SK-N-SH (cell line): ENCODE measurements around the gene PSMF1. TPM values are rescaled to one million over a fixed set of nuclear protein-coding genes. Genes with fewer than 3 reads are reported as not detected.

Source experiments
- CTCF ChIA-PET: fragments of 300-600, 350-600 bp; formaldehyde crosslinking; extraction: SDS; loops from one replicate; lab custom pipeline; 2021; lab: Yijun Ruan, JAX
- POLR2A ChIA-PET: fragments of 350-600 bp; sonication (Branson Sonifier 250); formaldehyde crosslinking; extraction: SDS; loops from one replicate; lab custom pipeline; 2020; ENCODE audit warnings: antibody characterized with exemption, inconsistent platforms; lab: Yijun Ruan, JAX
- DNase-seq: peaks from one replicate; pipeline ENCODE4 v3.0.0; 2012
- H2AFZ ChIP-seq: fragments of 200-600 bp; sonication (generic); 2 replicates; pipeline ENCODE4 v1.8.1; 2016; ENCODE audit warnings: antibody characterized with exemption, mild to moderate bottlenecking, low read depth
- H3F3A ChIP-seq: fragments of 200-600 bp; sonication (generic); replicated peaks from 2 replicates; pipeline ENCODE3; 2016; ENCODE audit warnings: antibody characterized with exemption, mild to moderate bottlenecking; ENCODE audit not compliant: insufficient read depth
- H3K27ac ChIP-seq, 2 experiments: fragments of 200-500 bp in 1 of 2; fragments of 200-600 bp in 1 of 2; sonication (Bioruptor generic) in 1 of 2; sonication (generic), shearing (Covaris generic) in 1 of 2; 2 replicates each; pipeline versions ENCODE4 v1.5.1 to v1.6.1; 2014 to 2016; ENCODE audit warnings: low read depth in 2 of 2, inconsistent platforms in 1 of 2, low read length in 1 of 2, mild to moderate bottlenecking in 1 of 2, mixed read lengths in 1 of 2
- H3K27me3 ChIP-seq: fragments of 200-600 bp; sonication (generic), shearing (Covaris generic); 2 replicates; pipeline ENCODE4 v1.6.1; 2016; ENCODE audit warnings: mixed run types; ENCODE audit not compliant: insufficient read depth
- H3K36me3 ChIP-seq, 2 experiments: fragments of 200-500 bp in 1 of 2; fragments of 200-600 bp in 1 of 2; sonication (Bioruptor generic) in 1 of 2; sonication (generic) in 1 of 2; replicated peaks in 1 of 2; 2 replicates each; pipeline versions ENCODE3 to v1.5.1; 2014 to 2016; ENCODE audit warnings: low read length in 1 of 2, mild to moderate bottlenecking in 1 of 2; ENCODE audit not compliant: insufficient read depth in 2 of 2, control insufficient read depth in 1 of 2
- H3K4me1 ChIP-seq, 2 experiments: fragments of 200-500 bp in 1 of 2; fragments of 200-600 bp in 1 of 2; sonication (Bioruptor generic) in 1 of 2; sonication (generic), shearing (Covaris generic) in 1 of 2; 2 replicates each; pipeline versions ENCODE4 v1.5.1 to v1.6.1; 2014 to 2016; ENCODE audit warnings: low read depth in 1 of 2, low read length in 1 of 2, mixed run types in 1 of 2; ENCODE audit not compliant: insufficient read depth in 2 of 2, control insufficient read depth in 1 of 2
- H3K4me2 ChIP-seq: fragments of 200-600 bp; sonication (generic), shearing (Covaris generic); 2 replicates; pipeline ENCODE4 v1.6.1; 2017; ENCODE audit warnings: mixed run types
- H3K4me3 ChIP-seq, 2 experiments: fragments of 200-500 bp in 1 of 2; fragments of 200-600 bp in 1 of 2; sonication (Bioruptor generic) in 1 of 2; sonication (generic), shearing (Covaris generic) in 1 of 2; 2 replicates each; pipeline versions ENCODE4 v1.5.1 to v1.8.1; 2014 to 2016; ENCODE audit warnings: low read depth in 2 of 2, inconsistent platforms in 1 of 2, low read length in 1 of 2, mild to moderate bottlenecking in 1 of 2, mixed read lengths in 1 of 2, moderate library complexity in 1 of 2
- H3K79me2 ChIP-seq: fragments of 200-600 bp; sonication (generic); 2 replicates; pipeline ENCODE4 v1.8.1; 2017; ENCODE audit warnings: mild to moderate bottlenecking; ENCODE audit not compliant: insufficient read depth
- H3K9ac ChIP-seq: fragments of 200-600 bp; sonication (generic); 2 replicates; pipeline ENCODE4 v1.6.1; 2017; ENCODE audit warnings: mixed run types
- H3K9me2 ChIP-seq: fragments of 200-600 bp; sonication (generic); 2 replicates; pipeline ENCODE4 v1.6.1; 2017; ENCODE audit warnings: mixed run types
- H3K9me3 ChIP-seq: fragments of 200-600 bp; sonication (generic); 2 replicates; pipeline ENCODE4 v1.6.1; 2017; ENCODE audit warnings: mixed run types, mild to moderate bottlenecking, moderate library complexity
- H4K20me1 ChIP-seq: fragments of 200-600 bp; sonication (generic); 2 replicates; pipeline ENCODE4 v1.6.1; 2017; ENCODE audit warnings: mild to moderate bottlenecking, mixed run types; ENCODE audit not compliant: insufficient read depth
- CHD2 ChIP-seq: fragments of 150-350 bp; IDR thresholded peaks from 2 replicates; pipeline ENCODE4 v1.6.1; 2018; ENCODE audit warnings: low read length; ENCODE audit not compliant: partially characterized antibody
- EP300 ChIP-seq, 2 experiments: IDR thresholded peaks; 2 replicates each; pipeline versions ENCODE4 v1.4.0 to v1.6.1; 2012; ENCODE audit warnings: borderline replicate concordance in 1 of 2, low read depth in 1 of 2, low read length in 1 of 2
- FOSL2 ChIP-seq: IDR thresholded peaks from 2 replicates; pipeline ENCODE4 v1.4.0; 2012; ENCODE audit warnings: low read depth, mild to moderate bottlenecking, moderate library complexity, borderline replicate concordance
- FOXJ3 ChIP-seq: sonication (generic); formaldehyde crosslinking; IDR thresholded peaks from 2 replicates; pipeline ENCODE4 v1.5.1; 2020; ENCODE audit warnings: mild to moderate bottlenecking, missing genetic modification reagents
- GATA2 ChIP-seq: sonication (generic); formaldehyde crosslinking; IDR thresholded peaks from 2 replicates; pipeline ENCODE4 v1.5.0; 2020; ENCODE audit warnings: mild to moderate bottlenecking, missing genetic modification reagents
- IRF3 ChIP-seq: fragments of 150-350 bp; IDR thresholded peaks from 2 replicates; pipeline ENCODE4 v1.6.1; 2016; ENCODE audit warnings: mild to moderate bottlenecking, low read depth, low read length
- JUND ChIP-seq: IDR thresholded peaks from 2 replicates; pipeline ENCODE4 v1.4.0; 2012
- MAX ChIP-seq: IDR thresholded peaks from 2 replicates; pipeline ENCODE4 v1.4.0; 2012; ENCODE audit warnings: low read depth
- MEF2A ChIP-seq: IDR thresholded peaks from 2 replicates; pipeline ENCODE4 v1.4.0; 2012; ENCODE audit warnings: low read depth, borderline replicate concordance
- MXI1 ChIP-seq: IDR thresholded peaks from 2 replicates; pipeline ENCODE4 v1.6.1; 2012; ENCODE audit warnings: mild to moderate bottlenecking, low read depth, low read length, improper control_type of control experiment
- PBX3 ChIP-seq: IDR thresholded peaks from 2 replicates; pipeline ENCODE4; 2012
- REST ChIP-seq: IDR thresholded peaks from 2 replicates; pipeline ENCODE4 v1.6.1; 2012; ENCODE audit warnings: mild to moderate bottlenecking, low read depth, low read length, moderate library complexity
- RFX5 ChIP-seq: IDR thresholded peaks from 2 replicates; pipeline ENCODE4 v1.6.1; 2012; ENCODE audit warnings: mild to moderate bottlenecking, improper control_type of control experiment, low read length
- TAF1 ChIP-seq: IDR thresholded peaks from 2 replicates; pipeline ENCODE4 v1.6.1; 2012; ENCODE audit warnings: low read depth, mild to moderate bottlenecking, low read length, moderate library complexity, borderline replicate concordance
- ZBTB33 ChIP-seq: IDR thresholded peaks from 2 replicates; pipeline ENCODE4 v1.4.0; 2012; ENCODE audit warnings: low read depth, borderline replicate concordance
- WGBS: methylation state at CpG from one replicate; pipeline ENCODE4 v1.1.6; 2017; ENCODE audit warnings: low lambda C conversion rate; 5-methylcytosine and 5-hydroxymethylcytosine counted together
- polyA plus RNA-seq, 3 experiments: library from polyadenylated mRNA; depleted of rRNA; stranded (reverse); fragments of >200 nt; gene quantifications; 2 replicates each; pipeline ENCODE4 v1.2.3, GENCODE V29; 2012

The PSMF1 gene
- polyA plus RNA-seq, 1 of the 3 experiments (the other 2 are of a cell fraction): 103 TPM

DNA sequence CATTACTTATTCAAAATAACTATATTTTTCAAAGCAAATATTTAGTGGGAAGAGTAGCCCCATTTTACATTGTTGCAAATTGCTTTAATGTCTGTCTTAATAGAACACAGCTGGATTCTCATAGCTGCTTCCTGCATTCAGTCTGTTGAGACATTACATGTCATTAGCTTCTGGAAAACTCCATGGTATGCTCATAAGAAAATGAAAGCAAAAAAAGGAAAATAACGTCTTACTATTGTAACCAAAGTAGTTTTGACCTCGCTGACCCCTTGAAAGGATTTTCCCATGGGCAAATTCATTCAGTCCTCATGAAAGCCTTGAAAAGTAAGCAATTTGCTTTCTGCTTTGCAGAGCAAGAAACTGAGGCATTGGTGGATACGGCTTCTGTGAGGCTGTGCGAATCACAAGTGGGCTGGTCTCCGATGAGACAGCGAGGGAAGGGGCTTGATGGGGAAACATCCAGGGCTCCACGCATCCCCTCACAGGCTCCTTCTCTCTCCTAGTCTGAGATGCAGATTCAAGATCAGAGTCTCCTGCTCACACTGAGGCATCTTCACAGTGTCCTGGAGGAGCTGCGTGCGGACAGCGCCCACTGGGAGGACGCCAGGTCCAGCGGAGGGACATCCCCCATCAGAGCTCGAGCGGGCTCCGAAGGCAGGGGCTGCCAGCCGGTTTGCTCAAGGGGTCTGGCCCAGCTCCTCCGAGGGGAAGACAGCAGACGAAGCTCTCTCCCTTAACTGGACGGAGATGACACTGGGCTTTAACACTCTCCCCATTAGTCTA is 88.2 kb downstream of the PSMF1 start:
- H3F3A ChIP-seq: no peaks in the 10 kb centered on the region
- no peaks in the 10 kb centered on the region for H4K20me1 ChIP-seq
- no peak overlapping the region for H3K4me2 ChIP-seq
- H2AFZ ChIP-seq: no peak overlapping the region
- WGBS: 64% methylated on average over 10 of the region's 19 CpGs
- H3K79me2 ChIP-seq: no peaks in the 10 kb centered on the region
- H3K9ac ChIP-seq: no peak overlapping the region
- no peak overlapping the region for H3K27ac ChIP-seq
- H3K4me1 ChIP-seq: no peaks in the 10 kb centered on the region
- POLR2A ChIA-PET: no interaction called here
- CTCF ChIA-PET: interaction anchor here (0.6 to 3.7 kb wide), 4 partner anchors 19 to 391 kb away, joined by 3 to 11 read pairs (median 6); no protein-coding TSS in a partner anchor
- H3K9me2 ChIP-seq: no peaks in the 10 kb centered on the region
- H3K27me3 ChIP-seq: no peaks in the 10 kb centered on the region; the same call in 1 of the 2 replicates
- H3K9me3 ChIP-seq: no peaks in the 10 kb centered on the region
- H3K4me3 ChIP-seq: no peak overlapping the region
- no peaks in the 10 kb centered on the region for H3K36me3 ChIP-seq
- DNase-seq: no peak
- TF ChIP-seq MAX: no peak

- no peaks in the 10 kb centered on the region for H3K9me3 ChIP-seq
- no peak overlapping the region for H3K4me2 ChIP-seq
- no peak overlapping the region for H3K9ac ChIP-seq
- DNase-seq: no peak
- H3K9me2 ChIP-seq: no peaks in the 10 kb centered on the region
- no peaks in the 10 kb centered on the region for H3F3A ChIP-seq
- H3K27me3 ChIP-seq: no peaks in the 10 kb centered on the region; the same call in 1 of the 2 replicates
- H3K27ac ChIP-seq: no peak overlapping the region
- H3K4me1 ChIP-seq: no peaks in the 10 kb centered on the region
- no peak overlapping the region for H3K4me3 ChIP-seq
- POLR2A ChIA-PET: no interaction called here
- H3K36me3 ChIP-seq: no peaks in the 10 kb centered on the region
- no peaks in the 10 kb centered on the region for H4K20me1 ChIP-seq
- no peak overlapping the region for H2AFZ ChIP-seq
- CTCF ChIA-PET: interaction anchor here (0.9 to 3.7 kb wide), 3 partner anchors 21 to 392 kb away, joined by 3 to 11 read pairs (median 9); no protein-coding TSS in a partner anchor
- no peaks in the 10 kb centered on the region for H3K79me2 ChIP-seq
- WGBS: 68% methylated on average over 3 of the region's 3 CpGs
- TF ChIP-seq IRF3 (no peak), MXI1 (no peak), TAF1 (no peak), FOXJ3 (CRISPR knock-in tag) (no peak), EP300 (IDR thresholded peaks at IDR 0.05; ENCODE audit: borderline replicate concordance in 1 of 2, low read depth in 1 of 2, low read length in 1 of 2) (no peak), CHD2 (no peak), MEF2A (no peak), REST (no peak), PBX3 (no peak), JUND (no peak), RFX5 (no peak), ZBTB33 (no peak), FOSL2 (no peak), GATA2 (CRISPR knock-in tag) (no peak)
Observed at GRCh38 chr20:1207293-1207878, 89.0 kb downstream of the PSMF1 start.
